OCI-LY7 (cell line): ENCODE results near the gene AIMP2. TPM values are rescaled to one million over a fixed set of nuclear protein-coding genes. Genes with fewer than 3 reads are reported as not detected.

ENCODE experiments used
- BruUV-seq: library from RNA; stranded (reverse); fragments of 400-500 nt; replicated peaks from 2 replicates; lab custom pipeline; 2021; lab: Mats Ljungman, UMichigan
- CTCF ChIA-PET: fragments of 300-600 bp; sonication (Branson Sonifier 250); formaldehyde crosslinking; loops from one replicate; lab custom pipeline; 2022; ENCODE audit warnings: antibody characterized with exemption; ENCODE audit not compliant: unreplicated experiment; lab: Charles Lee
- POLR2A ChIA-PET: fragments of 300-600 bp; sonication (Branson Sonifier 250); formaldehyde crosslinking; loops from one replicate; lab custom pipeline; 2022; ENCODE audit warnings: antibody characterized with exemption; lab: Charles Lee
- DNase-seq: peaks from one replicate; pipeline ENCODE4 v3.0.0-alpha.2; 2015; ENCODE audit warnings: low spot score
- H2AFZ ChIP-seq: fragments of 200-600 bp; sonication (generic), shearing (Covaris generic); 2 replicates; pipeline ENCODE4 v1.6.1; 2014; ENCODE audit warnings: mild to moderate bottlenecking, antibody characterized with exemption, low read length, moderate library complexity
- H3K27ac ChIP-seq: fragments of 200-600 bp; sonication (generic); 2 replicates; pipeline ENCODE4 v1.5.1; 2014; ENCODE audit warnings: mixed run types, low read depth, mild to moderate bottlenecking, moderate library complexity, low read length, inconsistent platforms; ENCODE audit not compliant: poor library complexity, severe bottlenecking
- H3K36me3 ChIP-seq: fragments of 200-600 bp; sonication (generic); 2 replicates; pipeline ENCODE4 v1.6.1; 2014; ENCODE audit warnings: mild to moderate bottlenecking, antibody characterized with exemption, low read length, moderate library complexity, mixed read lengths; ENCODE audit not compliant: insufficient read depth
- H3K4me1 ChIP-seq: fragments of 200-600 bp; sonication (generic); 2 replicates; pipeline ENCODE4 v1.5.1; 2014; ENCODE audit warnings: mild to moderate bottlenecking, low read length; ENCODE audit not compliant: insufficient read depth, poor library complexity, severe bottlenecking
- H3K4me2 ChIP-seq: fragments of 200-600 bp; sonication (generic); 2 replicates; pipeline ENCODE4 v1.6.1; 2014; ENCODE audit warnings: mild to moderate bottlenecking, low read length
- H3K4me3 ChIP-seq: fragments of 200-600 bp; sonication (generic); 2 replicates; pipeline ENCODE4 v1.5.1; 2014; ENCODE audit warnings: mild to moderate bottlenecking, low read depth, low read length; ENCODE audit not compliant: poor library complexity, severe bottlenecking
- H3K79me2 ChIP-seq: fragments of 200-600 bp; sonication (generic); 2 replicates; pipeline ENCODE4 v1.6.1; 2016; ENCODE audit warnings: low read depth, mild to moderate bottlenecking, low read length, moderate library complexity, mixed read lengths; ENCODE audit not compliant: insufficient read depth
- H3K9me2 ChIP-seq: fragments of 200-600 bp; sonication (generic); 2 replicates; pipeline ENCODE4 v1.6.1; 2016; ENCODE audit warnings: mild to moderate bottlenecking, low read length, mixed read lengths; ENCODE audit not compliant: insufficient read depth
- H3K9me3 ChIP-seq: fragments of 200-600 bp; sonication (generic); 2 replicates; pipeline ENCODE4 v1.6.1; 2014; ENCODE audit warnings: mild to moderate bottlenecking, mixed run types, low read length, mixed read lengths
- H4K20me1 ChIP-seq: fragments of 200-600 bp; sonication (generic); 2 replicates; pipeline ENCODE4 v1.6.1; 2014; ENCODE audit warnings: mild to moderate bottlenecking, antibody characterized with exemption, low read length, moderate library complexity, mixed read lengths; ENCODE audit not compliant: insufficient read depth
- CTCF ChIP-seq: fragments of 200-600 bp; sonication (generic); conservative IDR thresholded peaks from 2 replicates; pipeline ENCODE4 v1.5.1; 2014; ENCODE audit warnings: mild to moderate bottlenecking, antibody characterized with exemption, low read length, moderate library complexity, mixed read lengths
- EZH2phosphoT487 ChIP-seq: fragments of 200-600 bp; sonication (generic); IDR thresholded peaks from 2 replicates; pipeline ENCODE4 v1.6.1; 2018; ENCODE audit warnings: low read depth, borderline replicate concordance, mild to moderate bottlenecking, mixed run types, antibody characterized with exemption, low read length, moderate library complexity, mixed read lengths
- intact Hi-C: fragments of 100-400 bp; cut with micrococcal nuclease; formaldehyde crosslinking; loops from one replicate; pipeline ENCODE4 v1.10.0; 2022; ENCODE audit not compliant: unreplicated experiment
- total RNA-seq, 2 experiments: library from RNA; depleted of rRNA in 1 of 2; stranded (reverse); fragments of >200 nt in 1 of 2; shearing (Covaris generic) in 1 of 2; gene quantifications; 2 replicates each; pipeline ENCODE4 v1.2.3, GENCODE V29; 2014 to 2022

AIMP2 gene
- total RNA-seq, 2 experiments from 2014 or later, result 56.9 to 70.4 TPM

GRCh38 chr7:6015917-6016652, 7.0 kb downstream of the AIMP2 start:
- H3K9me2 ChIP-seq, result no peaks in the 10 kb centered on the region
- peaks cover 91% of the 10 kb centered on the region for H3K36me3 ChIP-seq
- no TSS peak for BruUV-seq
- peak; percentile 51 for DNase-seq
- H3K27ac ChIP-seq, result peak overlapping the region; percentile 50
- peaks cover 13% of the 10 kb centered on the region for H3K4me1 ChIP-seq
- POLR2A ChIA-PET, result interaction anchor here (0.6 to 1.9 kb wide), 6 partner anchors 9 to 331 kb away, joined by 3 to 6 read pairs (median 4); no protein-coding TSS in a partner anchor
- intact Hi-C loops, result no loop called here
- no peak overlapping the region for H2AFZ ChIP-seq
- no peaks in the 10 kb centered on the region for H4K20me1 ChIP-seq
- H3K4me3 ChIP-seq, result no peak overlapping the region
- TF ChIP-seq EZH2phosphoT487 (no peak), CTCF (no peak)
- H3K79me2 ChIP-seq, result peaks cover 8% of the 10 kb centered on the region
- CTCF ChIA-PET, result no interaction called here
- H3K4me2 ChIP-seq, result no peak overlapping the region
- H3K9me3 ChIP-seq, result no peaks in the 10 kb centered on the region

- no TSS peak for BruUV-seq
- Histone ChIP-seq H3K36me3 (peaks cover 91% of the 10 kb centered on the region), H3K9me2 (no peaks in the 10 kb centered on the region), H2AFZ (no peak overlapping the region), H3K4me2 (no peak overlapping the region), H3K27ac (peak overlapping the region; percentile 29), H4K20me1 (no peaks in the 10 kb centered on the region), H3K9me3 (no peaks in the 10 kb centered on the region), H3K4me1 (peaks cover 8% of the 10 kb centered on the region), H3K4me3 (no peak overlapping the region), H3K79me2 (peaks cover 3% of the 10 kb centered on the region)
- no peak for TF ChIP-seq CTCF
- TF ChIP-seq EZH2phosphoT487, result no peak
- CTCF ChIA-PET, result no interaction called here
- no peak for DNase-seq
- POLR2A ChIA-PET, result interaction anchor here (0.8 to 1.9 kb wide), 2 partner anchors 8 to 90 kb away, joined by 3 to 6 read pairs; partner anchors contain the start of genes AIMP2 and PMS2
- intact Hi-C loops, result no loop called here
These were observed 7.5 kb downstream of the AIMP2 start for GRCh38 chr7:6016653-6016966.
